Stimulated activated CD8-positive, alpha-beta memory T cell treated with anti-CD3 and anti-CD28 coated beads, Interleukin-12 subunit alpha, Interleukin-12 subunit beta, amount 100 ng/mL, for 1 hour (primary cell): ENCODE results near the gene PHF19.
A peak's percentile ranks its signal among the peaks of the same experiment; 100 is the strongest.

Experiments used
- DNase-seq: peaks from one replicate; pipeline ENCODE4 v3.0.0-alpha.2; 2020; ENCODE audit warnings: low read depth

The PHF19 gene

DNA sequence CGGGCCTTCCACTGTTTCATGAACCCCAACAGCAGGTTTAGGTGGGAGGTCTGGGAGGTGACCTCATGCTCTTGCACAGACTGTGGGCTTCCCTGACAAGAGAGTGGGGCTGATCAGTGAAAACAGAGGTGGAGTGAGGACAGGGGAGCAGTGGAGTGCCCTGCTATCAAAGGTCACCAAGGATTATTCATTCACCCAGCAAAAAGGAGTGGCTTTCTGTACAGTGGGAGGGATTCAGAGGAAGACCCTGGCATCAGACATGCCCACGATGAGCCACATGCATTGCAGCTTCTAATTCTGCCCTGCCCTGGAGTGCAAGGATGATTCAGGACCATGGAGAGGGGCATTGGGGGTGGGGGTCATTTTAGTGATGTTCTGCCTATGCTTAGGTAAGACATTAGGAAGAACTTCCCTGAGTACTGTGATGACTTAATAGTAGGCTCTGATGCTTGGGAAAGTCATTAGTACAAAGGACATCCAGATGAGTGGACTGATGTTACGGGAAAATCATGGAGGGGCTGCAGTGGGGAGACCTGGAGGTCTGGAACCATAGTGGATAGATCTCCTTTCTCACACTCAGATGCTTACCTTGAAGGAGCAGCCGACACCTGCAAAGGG is 36.8 kb upstream of the PHF19 start:
- no peak for DNase-seq

DNA sequence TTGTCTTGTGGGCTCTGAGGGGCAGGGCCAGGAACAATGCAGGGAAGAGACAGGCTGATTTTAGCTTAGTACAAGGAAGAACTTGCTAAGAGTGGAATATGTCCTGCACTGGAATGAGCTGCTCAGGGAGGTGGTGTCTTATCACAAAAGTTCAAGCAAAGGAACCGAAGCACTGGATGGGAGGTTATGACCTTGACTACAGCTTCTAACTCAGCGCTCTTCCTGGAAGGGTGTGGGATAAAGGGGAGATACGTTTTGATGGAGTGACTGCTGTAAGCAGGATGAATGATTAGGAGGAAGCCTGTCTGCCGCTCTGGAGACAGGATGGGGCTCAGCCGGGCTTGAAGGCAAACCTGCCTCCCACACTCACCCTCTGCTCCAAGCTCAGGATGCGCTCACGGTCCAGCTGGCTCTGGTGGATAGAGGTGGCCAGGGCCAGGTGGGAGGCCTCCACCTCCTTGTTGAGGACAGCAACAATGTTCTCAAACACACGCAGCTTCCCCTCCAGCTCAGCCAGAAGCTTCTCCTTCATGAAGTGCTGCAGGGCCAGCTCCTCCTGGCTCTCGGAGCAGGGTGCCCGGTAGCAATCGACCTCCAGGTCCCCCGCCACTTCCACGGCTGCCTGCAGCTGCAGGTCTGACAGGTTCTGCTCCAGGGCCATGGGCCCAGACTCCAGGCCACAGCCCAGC is 36.1 kb upstream of the PHF19 start:
- DNase-seq = no peak

DNA sequence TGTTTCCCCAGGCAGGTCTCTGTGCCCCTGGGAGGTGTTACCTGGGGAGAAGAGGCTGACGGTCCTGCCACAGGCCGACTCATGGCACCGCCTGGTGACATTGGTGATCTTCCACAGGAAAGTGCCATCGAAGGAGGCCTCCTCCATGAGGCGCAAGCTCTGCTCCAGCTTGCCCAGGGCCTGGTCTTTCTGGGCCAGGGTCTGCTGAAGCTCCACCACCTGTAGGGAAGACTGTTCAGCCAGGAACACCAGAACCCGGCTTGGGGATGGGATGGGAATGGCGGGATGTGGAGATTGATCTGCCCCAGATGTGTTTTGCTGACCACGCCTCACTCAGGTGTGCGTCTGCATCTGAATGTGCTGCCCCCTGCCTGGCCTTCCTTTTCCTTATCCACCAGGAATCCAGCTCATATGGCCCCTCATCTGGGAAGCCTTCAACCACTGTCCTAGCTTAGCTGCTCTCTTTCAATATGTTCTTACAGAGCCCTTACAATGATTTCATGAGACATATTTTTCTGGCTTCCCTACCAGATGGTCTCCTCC is 34.4 kb upstream of the PHF19 start:
- no peak for DNase-seq

DNA sequence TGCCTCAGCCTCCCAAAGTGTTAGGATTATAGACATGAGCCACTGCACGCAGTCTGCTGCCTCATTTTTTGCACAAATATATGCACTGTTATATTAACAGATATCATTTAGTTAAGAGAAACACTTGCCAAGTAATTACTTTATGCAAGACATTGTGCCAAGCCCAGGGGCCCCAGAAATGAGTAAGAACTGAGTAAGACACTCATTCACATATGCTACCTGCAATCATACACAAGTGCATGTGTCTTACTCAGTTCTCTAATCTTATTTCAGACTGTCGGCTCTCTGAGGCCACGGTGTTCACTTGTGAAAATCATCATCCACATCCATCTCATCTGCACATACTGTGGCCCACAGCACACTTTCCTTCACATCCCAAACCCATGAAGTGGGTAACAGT is 33.7 kb upstream of the PHF19 start:
- DNase-seq = no peak

DNA sequence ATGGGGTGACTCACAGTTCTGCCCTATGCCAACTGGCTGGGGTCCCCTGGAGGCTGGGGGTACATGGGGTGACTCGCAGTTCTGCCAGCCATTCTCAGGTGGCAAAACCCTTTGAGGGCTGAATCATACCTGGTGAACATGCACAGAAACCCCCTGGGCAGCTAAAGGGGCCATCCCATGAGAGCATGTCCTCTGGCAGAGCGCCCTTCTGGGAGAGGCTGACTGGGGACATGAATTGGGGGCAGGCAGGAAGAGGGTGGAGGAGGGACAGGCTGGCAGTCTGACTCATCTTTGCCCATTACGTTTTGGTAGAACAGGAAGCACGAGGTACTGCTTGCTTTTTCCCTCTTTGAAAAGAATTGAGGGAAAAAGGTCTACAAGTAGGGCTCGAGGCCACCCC is 32.9 kb upstream of the PHF19 start:
- DNase-seq = no peak

DNA sequence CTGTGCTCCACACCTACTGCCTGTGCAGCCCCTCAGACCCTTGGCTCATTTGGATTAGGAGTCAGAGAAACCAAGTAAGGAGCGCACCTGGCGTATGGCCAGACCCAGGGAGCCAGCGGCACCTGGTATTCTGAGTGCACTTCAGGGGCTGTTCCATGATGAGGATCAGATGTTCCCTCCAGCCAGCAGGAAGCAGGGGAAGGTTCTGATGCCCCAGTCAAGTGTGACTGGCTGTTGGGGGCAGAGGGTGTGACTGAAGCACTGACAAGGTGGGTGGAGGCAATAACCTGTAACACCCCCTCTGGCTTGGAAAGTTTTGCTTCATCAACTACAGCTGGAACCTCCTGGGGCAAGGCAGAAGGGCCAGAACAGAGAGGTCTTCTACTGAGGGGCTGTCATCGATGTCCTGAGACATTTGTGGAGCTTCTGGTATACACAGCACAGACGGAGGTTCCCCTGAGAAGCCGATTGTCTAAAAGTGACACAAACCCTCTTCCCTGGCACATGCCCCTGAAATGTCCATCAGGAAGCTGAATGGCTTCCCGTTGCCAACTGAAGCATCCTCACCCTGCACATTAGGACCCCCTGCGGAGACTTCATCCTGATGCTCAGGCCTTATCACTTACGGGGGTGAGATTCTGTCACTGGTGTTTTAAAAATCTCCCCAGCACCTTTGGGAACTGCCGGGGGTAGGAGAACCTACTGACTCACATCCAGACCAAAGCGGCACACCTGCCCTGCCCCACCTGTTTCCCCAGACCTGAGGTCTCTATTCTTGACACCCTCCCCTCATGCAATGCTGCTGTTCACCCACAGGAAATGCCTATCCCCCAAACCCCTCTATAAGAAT is 28.6 kb upstream of the PHF19 start:
- DNase-seq = no peak

DNA sequence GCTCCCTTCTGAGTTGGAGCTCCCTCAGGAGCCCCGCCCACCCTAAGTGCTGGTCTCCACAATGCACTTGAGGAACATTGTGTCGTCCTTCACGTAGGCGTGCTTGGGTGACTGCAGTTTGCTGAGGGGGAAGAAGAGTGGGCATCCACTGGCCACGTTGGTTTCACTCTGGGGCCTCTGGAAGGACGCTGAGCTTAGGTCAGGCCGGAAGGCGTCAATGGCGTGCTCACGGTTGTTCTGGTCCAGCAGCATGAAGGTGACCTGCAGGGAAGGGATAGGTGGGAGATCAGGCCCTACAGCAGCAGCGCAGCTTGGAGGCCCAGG is 28.0 kb upstream of the PHF19 start:
- no peak for DNase-seq

DNA sequence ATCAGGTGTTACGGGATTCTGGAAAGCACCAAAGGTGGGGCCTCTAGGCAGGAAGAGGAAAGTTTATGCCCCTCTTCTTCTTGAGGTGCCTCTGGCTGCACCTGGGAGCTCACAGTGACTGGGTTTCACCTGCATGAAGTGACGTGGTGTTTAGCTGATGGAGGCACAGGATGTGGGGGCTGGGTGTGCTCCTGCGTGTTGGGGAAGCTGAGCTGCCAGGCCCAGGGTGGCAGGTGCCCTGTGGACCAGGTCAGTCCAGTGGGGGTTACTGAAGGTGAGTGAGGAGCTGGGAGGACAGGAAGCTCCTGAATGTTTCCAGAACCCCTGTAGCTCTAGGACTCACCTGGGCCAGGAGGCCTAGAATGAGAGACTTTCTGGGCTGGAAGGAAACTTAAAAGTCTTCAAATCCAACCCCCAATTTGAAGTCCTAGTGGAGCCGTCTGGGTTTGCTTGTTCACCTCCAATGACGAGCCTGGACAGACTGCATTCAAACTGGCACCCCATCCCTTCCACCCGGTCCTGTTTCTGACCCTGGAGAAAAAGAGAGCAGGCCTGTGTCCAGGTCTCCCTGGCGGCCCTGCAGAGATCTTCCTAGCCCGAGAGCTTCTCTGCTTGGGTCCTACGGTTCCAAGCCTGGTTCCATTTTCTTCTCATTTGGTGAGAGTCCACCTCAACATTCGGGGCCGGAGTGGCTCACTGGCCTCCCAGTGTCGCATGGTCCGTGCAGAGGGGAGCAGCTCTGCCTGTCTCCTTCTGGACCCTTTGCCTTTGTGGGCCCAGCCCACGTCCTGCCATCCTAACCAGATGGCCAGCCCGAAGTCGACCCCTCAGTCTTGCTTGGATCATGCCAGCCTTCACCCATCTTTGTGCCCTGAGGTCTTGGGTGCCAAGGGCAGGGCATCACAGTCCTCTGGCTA is 27.3 kb upstream of the PHF19 start:
- DNase-seq = no peak

DNA sequence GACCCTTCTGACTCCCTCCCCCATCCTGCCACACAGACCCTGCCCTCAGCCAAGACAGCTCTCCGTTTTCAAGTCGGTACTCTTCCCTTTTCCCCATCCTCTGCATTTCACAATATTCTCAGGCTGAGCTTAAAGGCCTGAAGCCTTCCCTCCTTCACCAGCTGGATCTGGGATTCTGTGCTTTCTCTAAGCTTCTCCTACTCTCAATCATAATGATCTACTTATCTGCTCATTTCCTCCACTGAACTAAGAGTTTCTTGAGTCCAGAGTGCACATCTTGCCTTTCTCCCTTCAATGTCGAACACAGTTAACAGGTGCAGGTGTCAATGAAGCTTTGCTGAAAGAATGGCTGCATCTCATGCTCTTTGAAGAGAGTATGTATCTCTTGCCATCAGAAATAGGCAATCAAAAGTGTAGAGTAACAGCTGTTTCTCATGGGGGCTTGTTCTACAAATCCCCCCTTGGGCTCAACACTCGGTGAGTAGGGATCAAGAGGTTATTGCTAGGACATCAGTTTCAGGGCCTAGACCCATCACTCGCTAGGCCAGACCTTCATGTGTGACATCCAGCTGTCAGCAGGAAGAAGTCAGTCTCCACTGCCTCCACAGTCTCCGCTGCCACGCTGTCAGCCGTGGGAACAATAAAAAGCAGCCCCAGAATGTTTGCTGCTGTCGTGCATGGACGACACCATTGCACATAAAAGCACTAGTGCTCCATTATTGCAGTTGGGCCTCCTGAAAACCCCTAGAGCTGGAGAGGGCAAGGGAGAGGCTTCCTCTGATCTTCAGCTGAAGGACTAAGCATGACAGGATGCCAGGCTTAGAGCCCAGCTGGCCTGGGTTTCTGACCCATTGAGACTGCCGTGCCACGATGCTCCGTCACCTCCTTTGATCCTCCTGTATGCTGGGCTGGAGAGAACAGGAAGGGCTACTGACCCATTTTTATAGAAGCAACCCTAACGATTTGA is 25.9 kb upstream of the PHF19 start:
- DNase-seq = no peak

DNA sequence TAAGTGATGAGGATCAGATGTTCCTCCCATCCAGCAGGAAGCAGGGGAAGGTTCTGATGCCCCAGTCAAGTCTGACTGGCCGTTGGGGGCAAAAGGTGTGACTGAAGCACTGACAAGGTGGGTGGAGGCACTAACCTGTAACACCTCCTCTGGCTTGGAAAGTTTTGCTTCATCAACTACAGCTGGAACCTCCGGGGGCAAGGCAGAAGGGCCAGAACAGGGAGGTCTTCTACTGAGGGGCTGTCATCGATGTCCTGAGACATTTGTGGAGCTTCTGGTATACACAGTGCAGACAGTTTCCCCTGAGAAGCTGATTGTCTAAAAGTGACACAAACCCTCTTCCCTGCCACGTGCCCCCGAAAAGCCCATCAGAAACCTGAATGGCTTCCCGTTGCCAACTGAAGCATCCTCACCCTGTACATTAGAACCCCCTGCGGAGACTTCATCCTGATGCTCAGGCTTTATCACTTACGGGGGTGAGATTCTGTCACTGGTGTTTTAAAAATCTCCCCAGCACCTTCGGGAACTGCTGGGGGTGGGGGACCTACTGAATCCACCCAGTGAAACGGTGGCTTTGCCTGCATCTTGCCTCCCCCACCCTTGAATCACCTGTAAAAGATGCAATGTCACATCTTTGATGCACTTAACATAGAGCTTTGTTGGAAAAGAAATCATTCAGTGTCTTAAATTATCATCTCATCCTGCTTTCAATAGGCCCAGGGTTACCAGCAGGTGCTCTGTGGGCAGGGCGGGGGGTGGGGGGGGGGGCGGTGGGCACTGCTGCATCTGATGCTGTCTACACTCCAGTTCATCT is 25.0 kb upstream of the PHF19 start:
- DNase-seq = no peak

DNA sequence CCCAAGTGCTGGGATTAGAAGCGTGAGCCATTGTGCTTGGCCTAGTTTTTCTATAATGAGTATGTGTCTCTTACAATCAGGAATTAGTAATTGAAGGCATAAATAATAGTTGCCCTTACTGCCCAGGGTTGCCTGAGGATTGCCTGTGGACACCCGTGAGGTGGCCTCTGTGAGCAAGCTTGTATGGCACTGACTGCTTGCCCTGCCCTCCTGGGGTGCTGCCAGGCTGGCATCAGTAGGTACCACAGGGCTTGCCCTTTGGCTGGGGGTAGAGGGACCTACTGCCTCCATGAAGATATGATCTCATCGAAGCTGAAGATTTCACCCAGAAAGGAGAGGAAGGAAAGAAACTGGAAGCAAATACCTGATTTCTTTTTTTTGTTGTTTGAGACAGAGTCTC is 23.8 kb upstream of the PHF19 start:
- DNase-seq = no peak

DNA sequence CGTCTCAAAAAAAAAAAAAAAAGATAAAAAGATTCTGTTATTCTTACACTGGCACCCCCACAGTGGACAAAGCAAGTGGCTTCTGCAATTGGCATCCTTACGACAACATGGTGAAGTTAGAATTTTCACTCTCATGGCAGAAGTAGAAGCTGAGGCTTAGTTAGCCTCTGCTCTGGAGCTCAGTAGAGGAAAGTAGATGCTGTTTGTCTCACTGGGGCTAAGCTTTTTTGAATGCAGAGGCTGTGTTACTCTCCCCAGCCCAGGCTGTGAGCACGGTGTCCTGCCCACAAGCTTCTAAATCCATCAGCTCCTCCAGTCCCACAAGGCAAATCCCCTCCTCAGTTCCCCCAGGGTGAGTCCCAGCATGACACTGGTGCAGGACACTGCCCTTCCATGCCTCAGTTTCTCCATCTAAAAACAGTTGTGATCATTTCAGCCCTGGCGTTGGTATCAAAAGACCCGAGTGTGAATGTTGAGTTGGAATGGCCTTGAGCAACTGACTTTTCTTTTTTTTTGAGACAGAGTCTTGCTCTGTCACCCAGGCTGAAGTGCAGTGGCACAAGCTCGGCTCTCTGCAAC is 22.6 kb upstream of the PHF19 start:
- DNase-seq = no peak

DNA sequence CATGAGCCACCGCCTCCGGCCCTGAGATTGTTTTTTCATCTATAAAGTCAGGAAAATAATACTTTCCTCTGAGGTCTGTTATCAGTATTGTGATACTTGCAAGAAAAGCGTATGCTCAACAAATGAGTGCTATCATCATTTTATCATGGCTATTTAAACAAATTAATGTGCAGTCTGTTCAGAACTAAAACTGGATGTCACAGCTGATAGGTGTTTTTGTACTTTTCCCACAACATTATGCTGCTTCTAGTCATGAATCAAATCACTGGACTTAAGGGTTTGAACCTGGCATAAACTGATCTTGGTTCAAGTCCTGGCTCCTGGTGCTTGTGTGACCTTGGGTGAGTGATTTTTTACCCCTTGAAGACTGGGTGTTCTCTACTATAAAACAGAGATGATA is 21.4 kb upstream of the PHF19 start:
- no peak for DNase-seq

DNA sequence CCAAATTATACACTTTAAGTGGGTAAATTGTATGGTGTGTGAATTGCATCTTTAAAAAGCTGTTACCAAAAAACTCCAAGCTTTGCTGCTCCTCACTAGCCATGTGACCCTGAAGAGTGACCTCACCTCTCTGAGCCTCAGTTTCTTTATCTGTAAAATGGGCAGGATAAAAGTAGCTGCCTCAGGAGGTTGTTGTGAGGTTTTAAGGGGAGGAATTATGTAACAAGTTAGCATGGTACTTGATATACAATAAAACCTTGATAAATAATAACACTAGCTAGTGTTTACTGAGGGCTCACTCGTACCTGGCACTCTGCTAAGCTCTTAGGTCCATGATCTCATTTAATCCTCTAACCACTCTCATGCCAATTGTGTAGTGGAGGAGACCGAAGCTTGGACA is 19.0 kb upstream of the PHF19 start:
- DNase-seq = no peak

DNA sequence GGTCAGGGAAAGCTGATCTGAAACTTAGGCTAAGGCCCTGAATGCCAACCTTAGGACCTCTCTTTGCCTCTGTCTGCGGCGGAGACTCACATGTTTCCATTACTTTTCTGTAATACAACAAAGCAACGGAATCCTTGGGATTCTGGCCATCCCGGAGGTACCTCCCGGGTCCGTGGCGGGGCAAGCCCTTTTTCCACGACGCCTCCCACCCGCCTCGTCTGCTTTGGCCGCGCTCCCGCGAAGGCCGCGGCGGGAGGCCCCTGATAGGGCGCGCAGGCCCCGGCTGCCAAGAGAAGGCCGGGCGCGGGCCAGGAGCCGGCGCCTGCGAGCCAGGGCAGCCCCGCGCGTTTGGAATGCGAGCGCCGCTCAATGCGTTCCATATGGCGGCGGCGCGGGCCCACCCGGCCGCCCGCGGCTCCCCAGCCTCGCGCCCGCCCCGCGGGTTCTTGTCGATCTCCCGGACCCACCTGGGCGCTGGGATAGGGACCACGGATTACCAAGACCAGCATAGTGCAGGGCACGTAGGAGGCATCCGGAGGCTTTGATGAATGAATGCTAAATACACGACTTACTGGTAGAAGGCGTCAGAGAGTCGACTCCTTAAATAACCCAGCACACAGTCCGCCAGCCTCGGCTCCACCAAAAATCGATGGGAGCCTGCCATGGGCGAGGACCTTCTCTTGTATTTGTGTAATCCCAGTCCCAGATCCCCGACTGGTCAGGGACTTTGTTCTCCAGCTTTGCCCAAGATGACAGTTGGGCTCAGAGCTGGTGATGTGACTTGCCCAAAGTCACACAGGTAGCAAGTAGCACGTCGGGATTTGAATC is 17.5 kb upstream of the PHF19 start:
- no peak for DNase-seq

DNA sequence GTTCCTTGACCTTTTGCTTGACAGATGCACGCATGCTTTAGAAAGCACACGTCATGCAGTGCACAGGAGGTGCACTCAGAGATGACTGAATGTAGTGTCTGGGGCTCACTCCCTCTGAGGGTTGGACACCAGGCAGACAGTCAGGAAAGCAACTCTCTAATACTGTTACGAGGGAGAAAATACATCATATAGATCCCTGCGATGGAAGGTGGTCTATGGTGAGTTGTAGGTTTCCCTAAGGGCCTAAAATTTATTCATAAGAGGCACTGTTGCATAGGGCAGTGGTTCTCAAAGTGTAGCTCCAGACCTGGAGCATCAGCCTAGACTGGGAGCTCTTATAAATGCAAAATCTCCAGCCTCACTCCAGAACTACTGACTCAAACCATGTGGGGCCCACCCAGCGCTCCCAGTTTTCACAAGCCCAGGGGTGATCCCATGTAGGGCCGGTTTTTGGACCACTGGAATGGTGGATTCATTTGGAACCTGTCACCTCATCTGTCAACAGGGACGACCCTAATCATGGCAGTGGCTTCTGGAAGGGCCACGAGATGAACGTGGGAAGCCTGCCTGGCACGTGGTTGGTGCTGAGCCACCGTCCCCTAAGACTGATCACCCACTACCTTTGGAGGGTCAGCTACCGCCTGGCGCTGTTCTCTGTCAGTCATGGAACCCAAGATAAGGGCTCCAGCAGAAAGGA is 16.8 kb upstream of the PHF19 start:
- no peak for DNase-seq

DNA sequence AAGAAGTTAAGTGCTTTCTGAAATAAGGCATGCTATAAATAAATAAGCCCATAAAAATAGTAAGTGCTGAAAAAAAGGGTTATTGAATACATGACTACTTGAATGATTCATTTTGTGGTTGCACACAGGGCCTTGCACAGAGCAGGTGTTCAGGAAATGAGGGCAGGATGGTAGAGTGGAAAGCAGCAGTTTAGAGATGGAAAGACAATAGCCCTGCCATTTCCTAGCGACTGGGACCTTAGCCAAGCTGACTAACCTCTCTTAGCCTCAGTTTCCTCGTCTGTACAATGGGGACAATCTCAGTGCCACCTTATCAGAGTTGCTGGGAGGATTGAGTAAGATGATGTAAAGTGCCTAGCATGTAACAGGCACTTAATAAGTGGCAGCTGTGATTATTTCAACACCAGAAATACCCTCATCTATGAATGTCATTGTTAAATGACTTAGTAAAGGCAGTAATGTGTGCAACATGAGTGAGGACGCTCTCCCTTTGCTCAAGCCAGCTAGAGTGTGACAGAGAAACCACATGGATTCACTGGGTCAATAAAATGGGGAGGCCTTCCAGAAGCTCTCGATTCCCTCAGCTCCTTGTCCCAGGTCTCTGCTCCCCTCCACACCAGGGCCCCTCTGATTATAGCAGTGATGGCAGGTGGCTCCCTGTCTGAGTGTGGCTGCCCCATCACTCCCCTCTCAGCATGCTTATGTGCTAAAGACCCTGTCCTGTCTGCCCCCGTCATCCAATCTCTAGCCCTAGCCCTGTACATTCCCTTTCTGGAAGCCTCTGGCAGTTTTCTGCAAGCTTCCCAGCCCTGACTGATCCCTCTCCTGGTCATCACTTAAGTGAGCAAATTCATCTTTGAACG is 16.0 kb upstream of the PHF19 start:
- DNase-seq = peak; percentile 57
